ENCODE measurements around the gene DYNLRB2. TPM values are rescaled to one million over a fixed set of nuclear protein-coding genes. Genes with fewer than 3 reads are reported as not detected.

The DYNLRB2 gene
- total and polyA plus RNA-seq, 2 of the 13 experiments (the other 11 are each of a cell fraction or from before 2014, with no cell fraction given), result not detected

GRCh38 chr16:80543162-80543561 is 2.4 kb downstream of the DYNLRB2 start:
- DNase-seq (ENCODE audit: low spot score) (no peak), FAIRE-seq (no peak), ATAC-seq (no peak)
- in situ Hi-C loops (cut with HindIII; ENCODE audit: extremely low pct_ligation_motif_present, low pct_unique_long_range_greater_than_20kb), result no loop called here
- POLR2A ChIA-PET, result no interaction called here
- Histone ChIP-seq H3K27me3 (ENCODE audit: control insufficient read depth in 1 of 2, insufficient read depth in 2 of 2, low read length in 2 of 2) (peaks cover 0 to 2% of the 10 kb centered on the region in 2 experiments; a peak in 1 of 5 replicates), H3K36me3 (replicated peaks in 1 of 2; ENCODE audit: control insufficient read depth in 1 of 2, insufficient read depth in 2 of 2, low read length in 2 of 2) (no peaks in the 10 kb centered on the region), H3K79me2 (ENCODE audit: insufficient read depth, low read length) (no peaks in the 10 kb centered on the region), H3K9me3 (ENCODE audit: low read length) (peaks cover 6% of the 10 kb centered on the region), H3K9ac (ENCODE audit: insufficient read depth, low read depth, low read length) (no peak overlapping the region), H2AFZ (ENCODE audit: low read length) (no peak overlapping the region), H3K4me2 (ENCODE audit: low read depth, low read length) (no peak overlapping the region), H3K4me1 (ENCODE audit: insufficient read depth, low read length) (peaks cover 14% of the 10 kb centered on the region), H3K27ac (ENCODE audit: extremely low read length, insufficient read depth, low read length) (no peak overlapping the region), H4K20me1 (ENCODE audit: insufficient read depth, low read length) (no peaks in the 10 kb centered on the region), H3K4me3 (replicated peaks in 1 of 3; ENCODE audit: insufficient read depth in 1 of 3, low read depth in 2 of 3, low read length in 3 of 3) (no peak overlapping the region)
- CTCF ChIA-PET (ENCODE audit: low intra/inter-chr PET ratio, low total read pairs), result no interaction called here
- WGBS (ENCODE audit: low lambda C conversion rate), result 0% methylated on average over 2 of the region's 2 CpGs
- intact Hi-C loops (cut with micrococcal nuclease; ENCODE audit: unreplicated experiment), result no loop called here
- TF ChIP-seq NR0B2 (CRISPR knock-in tag; IDR thresholded peaks at IDR 0.05) (no peak), ZNF770 (CRISPR knock-in tag; IDR thresholded peaks at IDR 0.05) (no peak), TBX3 (IDR thresholded peaks at IDR 0.05; ENCODE audit: borderline replicate concordance) (no peak), ZXDC (CRISPR knock-in tag; IDR thresholded peaks at IDR 0.05) (no peak)
- no TSS peak for BruUV-seq (replicated peaks)

Measured in HepG2 (cell line).